ENCODE measurements around the gene PTPRE. TPM values are rescaled to one million over a fixed set of nuclear protein-coding genes. Genes with fewer than 3 reads are reported as not detected.
A peak's percentile ranks its signal among the peaks of the same experiment; 100 is the strongest.

PTPRE gene
- total RNA-seq, 1 experiment from 2014 or later, result 3.1 TPM

- TF ChIP-seq HMGA2 (CRISPR knock-in tag; IDR thresholded peaks at IDR 0.05) (no peak), IRF2 (CRISPR knock-in tag; IDR thresholded peaks at IDR 0.05; ENCODE audit: borderline replicate concordance, low read depth) (no peak)
- TF ChIP-seq, protein P1, sequence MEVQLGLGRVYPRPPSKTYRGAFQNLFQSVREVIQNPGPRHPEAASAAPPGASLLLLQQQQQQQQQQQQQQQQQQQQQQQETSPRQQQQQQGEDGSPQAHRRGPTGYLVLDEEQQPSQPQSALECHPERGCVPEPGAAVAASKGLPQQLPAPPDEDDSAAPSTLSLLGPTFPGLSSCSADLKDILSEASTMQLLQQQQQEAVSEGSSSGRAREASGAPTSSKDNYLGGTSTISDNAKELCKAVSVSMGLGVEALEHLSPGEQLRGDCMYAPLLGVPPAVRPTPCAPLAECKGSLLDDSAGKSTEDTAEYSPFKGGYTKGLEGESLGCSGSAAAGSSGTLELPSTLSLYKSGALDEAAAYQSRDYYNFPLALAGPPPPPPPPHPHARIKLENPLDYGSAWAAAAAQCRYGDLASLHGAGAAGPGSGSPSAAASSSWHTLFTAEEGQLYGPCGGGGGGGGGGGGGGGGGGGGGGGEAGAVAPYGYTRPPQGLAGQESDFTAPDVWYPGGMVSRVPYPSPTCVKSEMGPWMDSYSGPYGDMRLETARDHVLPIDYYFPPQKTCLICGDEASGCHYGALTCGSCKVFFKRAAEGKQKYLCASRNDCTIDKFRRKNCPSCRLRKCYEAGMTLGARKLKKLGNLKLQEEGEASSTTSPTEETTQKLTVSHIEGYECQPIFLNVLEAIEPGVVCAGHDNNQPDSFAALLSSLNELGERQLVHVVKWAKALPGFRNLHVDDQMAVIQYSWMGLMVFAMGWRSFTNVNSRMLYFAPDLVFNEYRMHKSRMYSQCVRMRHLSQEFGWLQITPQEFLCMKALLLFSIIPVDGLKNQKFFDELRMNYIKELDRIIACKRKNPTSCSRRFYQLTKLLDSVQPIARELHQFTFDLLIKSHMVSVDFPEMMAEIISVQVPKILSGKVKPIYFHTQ (CRISPR knock-in tag; IDR thresholded peaks at IDR 0.05), result no peak
- TF ChIP-seq, protein P2, sequence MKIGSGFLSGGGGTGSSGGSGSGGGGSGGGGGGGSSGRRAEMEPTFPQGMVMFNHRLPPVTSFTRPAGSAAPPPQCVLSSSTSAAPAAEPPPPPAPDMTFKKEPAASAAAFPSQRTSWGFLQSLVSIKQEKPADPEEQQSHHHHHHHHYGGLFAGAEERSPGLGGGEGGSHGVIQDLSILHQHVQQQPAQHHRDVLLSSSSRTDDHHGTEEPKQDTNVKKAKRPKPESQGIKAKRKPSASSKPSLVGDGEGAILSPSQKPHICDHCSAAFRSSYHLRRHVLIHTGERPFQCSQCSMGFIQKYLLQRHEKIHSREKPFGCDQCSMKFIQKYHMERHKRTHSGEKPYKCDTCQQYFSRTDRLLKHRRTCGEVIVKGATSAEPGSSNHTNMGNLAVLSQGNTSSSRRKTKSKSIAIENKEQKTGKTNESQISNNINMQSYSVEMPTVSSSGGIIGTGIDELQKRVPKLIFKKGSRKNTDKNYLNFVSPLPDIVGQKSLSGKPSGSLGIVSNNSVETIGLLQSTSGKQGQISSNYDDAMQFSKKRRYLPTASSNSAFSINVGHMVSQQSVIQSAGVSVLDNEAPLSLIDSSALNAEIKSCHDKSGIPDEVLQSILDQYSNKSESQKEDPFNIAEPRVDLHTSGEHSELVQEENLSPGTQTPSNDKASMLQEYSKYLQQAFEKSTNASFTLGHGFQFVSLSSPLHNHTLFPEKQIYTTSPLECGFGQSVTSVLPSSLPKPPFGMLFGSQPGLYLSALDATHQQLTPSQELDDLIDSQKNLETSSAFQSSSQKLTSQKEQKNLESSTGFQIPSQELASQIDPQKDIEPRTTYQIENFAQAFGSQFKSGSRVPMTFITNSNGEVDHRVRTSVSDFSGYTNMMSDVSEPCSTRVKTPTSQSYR (CRISPR knock-in tag; IDR thresholded peaks at IDR 0.05), result no peak
- TF ChIP-seq, protein P3, sequence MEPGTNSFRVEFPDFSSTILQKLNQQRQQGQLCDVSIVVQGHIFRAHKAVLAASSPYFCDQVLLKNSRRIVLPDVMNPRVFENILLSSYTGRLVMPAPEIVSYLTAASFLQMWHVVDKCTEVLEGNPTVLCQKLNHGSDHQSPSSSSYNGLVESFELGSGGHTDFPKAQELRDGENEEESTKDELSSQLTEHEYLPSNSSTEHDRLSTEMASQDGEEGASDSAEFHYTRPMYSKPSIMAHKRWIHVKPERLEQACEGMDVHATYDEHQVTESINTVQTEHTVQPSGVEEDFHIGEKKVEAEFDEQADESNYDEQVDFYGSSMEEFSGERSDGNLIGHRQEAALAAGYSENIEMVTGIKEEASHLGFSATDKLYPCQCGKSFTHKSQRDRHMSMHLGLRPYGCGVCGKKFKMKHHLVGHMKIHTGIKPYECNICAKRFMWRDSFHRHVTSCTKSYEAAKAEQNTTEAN (CRISPR knock-in tag; IDR thresholded peaks at IDR 0.05), result no peak
Measured at GRCh38 chr10:128074589-128074988, 167.7 kb downstream of the PTPRE start (continued).

GRCh38 chr10:128077155-128077875, 170.4 kb downstream of the PTPRE start:
- peaks cover 10% of the 10 kb centered on the region; the same call in 1 of the 2 replicates for H3K4me1 Mint-ChIP-seq
- ChIA-PET POLR2A (no interaction called here), CTCF (interaction anchor here (1.7 to 1.9 kb wide), 2 partner anchors 14 to 30 kb away, joined by 3 to 12 read pairs; no protein-coding TSS in a partner anchor)
- ATAC-seq, result no peak
- H3K27me3 Mint-ChIP-seq (ENCODE audit: low read depth), result no peaks in the 10 kb centered on the region
- TF ChIP-seq RELA (CRISPR knock-in tag; IDR thresholded peaks at IDR 0.05; ENCODE audit: borderline replicate concordance) (no peak), ATF3 (CRISPR knock-in tag; conservative IDR thresholded peaks at IDR 0.05) (no peak)
- TF ChIP-seq, protein P4, sequence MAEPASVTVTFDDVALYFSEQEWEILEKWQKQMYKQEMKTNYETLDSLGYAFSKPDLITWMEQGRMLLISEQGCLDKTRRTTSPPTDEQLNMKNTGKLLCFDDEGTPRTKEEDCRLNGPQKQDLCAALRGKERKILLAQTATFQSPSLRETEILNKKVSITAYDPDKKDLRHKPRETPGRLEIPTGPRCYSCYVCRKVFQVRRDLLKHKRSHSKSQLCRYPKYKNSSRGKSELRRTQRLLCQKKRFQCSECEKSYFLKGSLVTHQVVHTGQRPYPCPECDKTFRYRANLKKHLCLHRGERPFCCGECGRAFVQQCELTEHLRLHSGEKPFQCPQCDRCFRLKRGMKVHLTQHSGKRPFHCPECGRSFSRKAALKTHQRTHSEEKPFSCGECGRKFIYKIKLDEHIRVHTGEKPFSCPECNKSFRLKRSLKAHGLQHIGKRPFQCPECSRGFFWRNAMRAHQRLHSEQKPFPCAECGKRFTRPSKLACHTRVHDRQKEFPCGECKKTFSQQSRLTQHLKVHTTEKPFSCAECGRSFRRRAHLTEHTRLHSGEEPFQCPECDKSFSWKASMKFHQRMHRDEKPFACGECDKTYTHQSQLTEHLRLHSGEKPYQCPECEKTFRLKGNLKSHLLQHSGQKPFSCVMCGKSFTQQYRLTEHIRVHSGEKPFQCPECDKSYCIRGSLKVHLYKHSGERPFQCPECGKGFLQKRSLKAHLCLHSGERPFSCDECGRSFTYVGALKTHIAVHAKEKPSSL (CRISPR knock-in tag; conservative IDR thresholded peaks at IDR 0.05), result no peak
- H3K4me3 Mint-ChIP-seq, result no peak overlapping the region
- no peak for DNase-seq (ENCODE audit: low spot score)
- no peaks in the 10 kb centered on the region for H3K9me3 Mint-ChIP-seq
- no peak overlapping the region for H3K27ac Mint-ChIP-seq
- H3K36me3 Mint-ChIP-seq, result no peaks in the 10 kb centered on the region

DNA sequence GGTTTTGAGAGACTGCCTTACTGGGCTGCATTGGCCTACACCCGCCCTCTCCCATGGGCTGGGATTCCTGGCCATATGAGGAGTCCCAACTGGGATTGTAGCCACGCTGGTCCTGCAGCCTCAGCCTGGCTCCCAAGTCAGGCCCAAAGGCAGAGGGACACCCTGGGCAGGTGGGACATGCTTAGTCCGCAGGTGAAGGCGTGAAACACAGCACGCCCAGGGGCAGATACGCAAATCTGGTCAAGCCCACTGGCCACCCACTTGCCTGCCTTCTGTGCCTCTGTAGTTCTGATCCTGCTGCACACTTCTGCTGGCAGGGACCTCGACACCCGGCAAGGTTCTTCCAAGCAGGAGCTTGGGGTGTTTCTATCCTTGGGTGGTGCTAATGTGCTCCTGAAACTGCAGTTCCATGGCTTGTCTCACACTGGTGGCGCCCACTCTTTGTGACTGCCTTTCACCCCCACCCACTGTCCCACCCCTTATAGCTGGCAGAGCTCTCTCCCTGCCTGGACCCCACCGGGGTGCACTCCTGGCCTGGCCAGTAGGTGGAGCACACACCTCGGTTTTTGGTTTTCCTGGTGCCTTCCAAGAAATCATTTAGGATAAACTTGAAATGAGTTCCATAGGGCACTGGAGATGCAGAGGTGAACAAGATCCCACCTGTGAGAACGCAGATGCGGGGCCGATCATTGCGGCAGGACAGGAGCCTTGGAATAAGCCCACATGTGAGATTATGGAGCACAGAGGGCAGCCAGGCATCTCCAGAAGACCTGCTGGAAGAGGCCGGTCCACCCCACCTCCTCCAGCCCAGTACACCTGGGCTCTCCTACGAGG, 171.4 kb downstream of the PTPRE start:
- POLR2A ChIA-PET, result no interaction called here
- no peaks in the 10 kb centered on the region for H3K9me3 Mint-ChIP-seq
- H3K4me3 Mint-ChIP-seq, result no peak overlapping the region
- H3K36me3 Mint-ChIP-seq, result no peaks in the 10 kb centered on the region
- peak; percentile 90 for ATAC-seq
- CTCF ChIA-PET, result interaction anchor here (0.5 to 4.6 kb wide), 33 partner anchors 8 to 1546 kb away, joined by 3 to 77 read pairs (median 4); partner anchors contain the start of genes MKI67 and PTPRE
- no peak overlapping the region for H3K27ac Mint-ChIP-seq
- peak; percentile 62 for TF ChIP-seq CTCF (IDR thresholded peaks at IDR 0.05)
- no peak for TF ChIP-seq ZNF396 (CRISPR knock-in tag; IDR thresholded peaks at IDR 0.05; ENCODE audit: borderline replicate concordance)
- H3K27me3 Mint-ChIP-seq (ENCODE audit: low read depth), result no peaks in the 10 kb centered on the region
- H3K4me1 Mint-ChIP-seq, result peaks cover 10% of the 10 kb centered on the region; the same call in 1 of the 2 replicates
- DNase-seq (ENCODE audit: low spot score), result peak; percentile 75
